ENCODE measurements around the gene PALM2AKAP2.

The PALM2AKAP2 gene

GRCh38 chr9:109779711-109780452, at the start of gene PALM2AKAP2:
Gene PALM2AKAP2, plus strand, starts transcription at chr9:109780198. Its CDS starts 291 bp downstream, at chr9:109780489.
- H3K27ac ChIP-seq (ENCODE audit: low read length), result no peak within 1 kb of the TSS
- DNase-seq (ENCODE audit: low read depth, low spot score), result peak; percentile 22
- WGBS (ENCODE audit: insufficient coverage, insufficient read length), result no CpG with 5 or more reads among the region's 85 CpGs
- H3K9me3 ChIP-seq (ENCODE audit: control insufficient read depth, insufficient read depth, low read length), result no peaks in the 10 kb centered on the region
- no peaks in the 10 kb centered on the region for H3K4me1 ChIP-seq (ENCODE audit: control insufficient read depth, insufficient read depth, low read length)
- no peaks in the 10 kb centered on the region for H3K36me3 ChIP-seq (ENCODE audit: control insufficient read depth, insufficient read depth, low read length)
- H3K4me3 ChIP-seq (ENCODE audit: low read length), result peak within 1 kb of the TSS; percentile 51; the same call in 1 of the 2 replicates
- no peaks in the 10 kb centered on the region; the same call in 1 of the 2 replicates for H3K27me3 ChIP-seq (ENCODE audit: control insufficient read depth, insufficient read depth, low read length)

DNA sequence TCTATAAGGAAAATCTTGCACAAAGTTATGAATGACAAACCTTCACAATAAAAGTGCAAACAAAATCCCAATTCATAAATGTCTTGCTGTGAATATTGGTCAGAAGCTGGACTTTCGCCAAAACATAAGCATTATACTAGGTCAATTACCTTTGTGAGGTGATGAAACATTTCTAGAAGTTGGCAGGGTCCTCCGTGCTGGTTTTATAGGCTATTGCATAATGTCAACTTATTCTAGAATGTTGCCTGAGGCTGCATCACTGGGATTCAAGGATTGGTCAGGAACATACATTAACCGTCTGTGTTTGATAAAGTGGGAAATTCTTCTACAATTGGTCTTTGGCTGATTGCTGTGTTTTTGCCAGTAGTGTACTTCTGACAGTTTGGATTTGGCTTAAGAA, 49.8 kb upstream of the PALM2AKAP2 start:
- no peak overlapping the region for H3K27ac ChIP-seq (ENCODE audit: low read length)
- no peaks in the 10 kb centered on the region for H3K36me3 ChIP-seq (ENCODE audit: control insufficient read depth, insufficient read depth, low read length)
- no peaks in the 10 kb centered on the region; the same call in 1 of the 2 replicates for H3K27me3 ChIP-seq (ENCODE audit: control insufficient read depth, insufficient read depth, low read length)
- WGBS (ENCODE audit: insufficient coverage, insufficient read length), result no CpG with 5 or more reads among the region's 3 CpGs
- no peaks in the 10 kb centered on the region for H3K4me1 ChIP-seq (ENCODE audit: control insufficient read depth, insufficient read depth, low read length)
- no peak for DNase-seq (ENCODE audit: low read depth, low spot score)
- H3K9me3 ChIP-seq (ENCODE audit: control insufficient read depth, insufficient read depth, low read length), result no peaks in the 10 kb centered on the region
- no peak overlapping the region for H3K4me3 ChIP-seq (ENCODE audit: low read length)

DNA sequence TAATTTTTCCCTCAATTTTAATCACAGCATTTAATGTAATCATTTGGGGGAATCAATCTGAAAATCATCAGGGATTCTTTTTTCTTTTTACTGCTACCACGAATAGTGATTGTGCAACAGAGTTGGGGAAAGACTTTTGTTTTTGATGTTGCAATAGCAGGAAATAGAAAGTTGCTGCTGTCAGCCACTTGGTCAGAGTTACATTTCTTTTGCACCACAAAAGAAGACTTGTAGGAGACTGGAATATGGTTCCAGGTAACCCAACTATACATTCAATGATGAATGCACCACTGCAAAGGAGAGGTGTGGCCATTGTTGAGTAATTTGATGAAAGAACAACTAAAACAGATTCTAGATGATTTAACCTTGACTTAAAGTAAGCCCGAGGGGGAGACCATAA, 46.3 kb upstream of the PALM2AKAP2 start:
- no peak overlapping the region for H3K4me3 ChIP-seq (ENCODE audit: low read length)

GRCh38 chr9:109734814-109735213, 45.2 kb upstream of the PALM2AKAP2 start:
- WGBS (ENCODE audit: insufficient coverage, insufficient read length), result no CpG with 5 or more reads among the region's 2 CpGs
- Histone ChIP-seq H3K27me3 (ENCODE audit: control insufficient read depth, insufficient read depth, low read length) (no peaks in the 10 kb centered on the region; the same call in 1 of the 2 replicates), H3K4me1 (ENCODE audit: control insufficient read depth, insufficient read depth, low read length) (no peaks in the 10 kb centered on the region), H3K9me3 (ENCODE audit: control insufficient read depth, insufficient read depth, low read length) (no peaks in the 10 kb centered on the region), H3K27ac (ENCODE audit: low read length) (no peak overlapping the region), H3K36me3 (ENCODE audit: control insufficient read depth, insufficient read depth, low read length) (no peaks in the 10 kb centered on the region), H3K4me3 (ENCODE audit: low read length) (no peak overlapping the region)
- DNase-seq (ENCODE audit: low read depth, low spot score), result no peak

More for the DNA sequence above, 46.3 kb upstream of the PALM2AKAP2 start:
- Histone ChIP-seq H3K27me3 (ENCODE audit: control insufficient read depth, insufficient read depth, low read length) (no peaks in the 10 kb centered on the region; the same call in 1 of the 2 replicates), H3K4me1 (ENCODE audit: control insufficient read depth, insufficient read depth, low read length) (no peaks in the 10 kb centered on the region), H3K36me3 (ENCODE audit: control insufficient read depth, insufficient read depth, low read length) (no peaks in the 10 kb centered on the region), H3K9me3 (ENCODE audit: control insufficient read depth, insufficient read depth, low read length) (no peaks in the 10 kb centered on the region), H3K27ac (ENCODE audit: low read length) (no peak overlapping the region)
- no CpG with 5 or more reads among the region's 2 CpGs for WGBS (ENCODE audit: insufficient coverage, insufficient read length)
- no peak for DNase-seq (ENCODE audit: low read depth, low spot score)

GRCh38 chr9:109735801-109736200, 44.2 kb upstream of the PALM2AKAP2 start:
- Histone ChIP-seq H3K4me1 (ENCODE audit: control insufficient read depth, insufficient read depth, low read length) (no peaks in the 10 kb centered on the region), H3K36me3 (ENCODE audit: control insufficient read depth, insufficient read depth, low read length) (no peaks in the 10 kb centered on the region), H3K27me3 (ENCODE audit: control insufficient read depth, insufficient read depth, low read length) (no peaks in the 10 kb centered on the region; the same call in 1 of the 2 replicates), H3K27ac (ENCODE audit: low read length) (no peak overlapping the region), H3K9me3 (ENCODE audit: control insufficient read depth, insufficient read depth, low read length) (no peaks in the 10 kb centered on the region), H3K4me3 (ENCODE audit: low read length) (no peak overlapping the region)
- no CpG with 5 or more reads among the region's 6 CpGs for WGBS (ENCODE audit: insufficient coverage, insufficient read length)
- DNase-seq (ENCODE audit: low read depth, low spot score), result no peak

- Histone ChIP-seq H3K9me3 (ENCODE audit: control insufficient read depth, insufficient read depth, low read length) (no peaks in the 10 kb centered on the region), H3K27me3 (ENCODE audit: control insufficient read depth, insufficient read depth, low read length) (no peaks in the 10 kb centered on the region; the same call in 1 of the 2 replicates), H3K4me1 (ENCODE audit: control insufficient read depth, insufficient read depth, low read length) (no peaks in the 10 kb centered on the region), H3K4me3 (ENCODE audit: low read length) (no peak overlapping the region), H3K27ac (ENCODE audit: low read length) (no peak overlapping the region), H3K36me3 (ENCODE audit: control insufficient read depth, insufficient read depth, low read length) (no peaks in the 10 kb centered on the region)
- DNase-seq (ENCODE audit: low read depth, low spot score), result no peak
- WGBS (ENCODE audit: insufficient coverage, insufficient read length), result no CpG with 5 or more reads among the region's 1 CpG
Measured at GRCh38 chr9:109737295-109737694, 42.7 kb upstream of the PALM2AKAP2 start.

DNA sequence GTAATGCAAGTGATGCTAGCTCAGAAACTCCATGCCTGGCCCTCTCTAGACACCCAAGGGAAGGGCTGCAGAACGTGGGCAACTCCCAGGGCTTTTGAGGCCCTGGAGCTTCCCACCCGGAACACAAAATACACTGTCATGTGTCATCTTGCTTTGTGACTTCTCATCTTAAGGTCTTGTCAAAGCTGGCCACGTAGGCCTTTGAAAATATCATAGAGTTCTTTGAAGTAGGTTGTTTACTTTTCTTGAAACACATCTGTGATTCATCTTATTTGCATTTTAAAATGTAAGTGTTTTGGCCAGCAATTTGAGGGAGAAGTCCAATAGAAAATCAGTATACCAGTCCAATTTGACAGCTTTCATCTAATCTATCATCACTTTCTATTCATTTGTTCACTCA, 40.2 kb upstream of the PALM2AKAP2 start:
- H3K9me3 ChIP-seq (ENCODE audit: control insufficient read depth, insufficient read depth, low read length), result no peaks in the 10 kb centered on the region
- H3K4me3 ChIP-seq (ENCODE audit: low read length), result no peak overlapping the region
- no peaks in the 10 kb centered on the region for H3K36me3 ChIP-seq (ENCODE audit: control insufficient read depth, insufficient read depth, low read length)
- DNase-seq (ENCODE audit: low read depth, low spot score), result no peak
- WGBS (ENCODE audit: insufficient coverage, insufficient read length), result no CpG with 5 or more reads among the region's 3 CpGs
- H3K4me1 ChIP-seq (ENCODE audit: control insufficient read depth, insufficient read depth, low read length), result peaks cover 3% of the 10 kb centered on the region; the same call in 1 of the 2 replicates
- no peak overlapping the region for H3K27ac ChIP-seq (ENCODE audit: low read length)
- H3K27me3 ChIP-seq (ENCODE audit: control insufficient read depth, insufficient read depth, low read length), result no peaks in the 10 kb centered on the region

DNA sequence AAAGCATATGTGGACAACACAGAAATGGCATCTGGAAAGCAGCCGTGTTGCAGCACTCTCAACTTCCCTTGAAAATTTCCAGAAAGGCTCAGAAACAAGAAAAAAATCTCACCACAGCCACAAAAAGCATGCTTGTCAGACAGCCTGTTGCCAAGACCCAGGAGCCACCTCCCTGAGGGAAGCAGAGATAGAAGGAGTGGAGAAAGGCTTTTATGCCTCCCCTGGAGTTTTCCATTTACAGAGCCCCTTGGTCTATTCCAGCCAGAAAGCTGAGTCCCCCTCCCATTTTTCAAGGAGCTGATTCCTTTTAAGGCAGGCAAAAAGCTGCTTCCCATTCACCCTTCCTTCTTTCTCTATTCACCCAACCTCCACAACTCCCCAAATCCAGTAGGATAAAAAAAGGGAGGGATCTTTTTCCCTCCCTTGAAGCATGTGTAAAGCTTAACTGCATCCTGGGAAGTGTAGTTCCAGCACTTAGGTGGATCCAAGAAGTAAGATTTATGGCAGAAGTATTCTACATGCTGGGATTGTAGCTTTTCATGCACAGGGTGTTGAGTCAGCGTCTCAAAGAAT, 37.1 kb upstream of the PALM2AKAP2 start:
- DNase-seq (ENCODE audit: low read depth, low spot score), result no peak
- H3K27me3 ChIP-seq (ENCODE audit: control insufficient read depth, insufficient read depth, low read length), result no peaks in the 10 kb centered on the region
- no CpG with 5 or more reads among the region's 2 CpGs for WGBS (ENCODE audit: insufficient coverage, insufficient read length)

GRCh38 chr9:109743696-109744095, 36.3 kb upstream of the PALM2AKAP2 start:
- Histone ChIP-seq H3K4me1 (ENCODE audit: control insufficient read depth, insufficient read depth, low read length) (peaks cover 3% of the 10 kb centered on the region; the same call in 1 of the 2 replicates), H3K27ac (ENCODE audit: low read length) (no peak overlapping the region), H3K36me3 (ENCODE audit: control insufficient read depth, insufficient read depth, low read length) (no peaks in the 10 kb centered on the region), H3K9me3 (ENCODE audit: control insufficient read depth, insufficient read depth, low read length) (no peaks in the 10 kb centered on the region), H3K27me3 (ENCODE audit: control insufficient read depth, insufficient read depth, low read length) (no peaks in the 10 kb centered on the region), H3K4me3 (ENCODE audit: low read length) (no peak overlapping the region)
- DNase-seq (ENCODE audit: low read depth, low spot score), result no peak
- WGBS (ENCODE audit: insufficient coverage, insufficient read length), result no CpG with 5 or more reads among the region's 2 CpGs

More for the DNA sequence above, 37.1 kb upstream of the PALM2AKAP2 start:
- no peak overlapping the region for H3K27ac ChIP-seq (ENCODE audit: low read length)
- no peaks in the 10 kb centered on the region for H3K9me3 ChIP-seq (ENCODE audit: control insufficient read depth, insufficient read depth, low read length)
- H3K36me3 ChIP-seq (ENCODE audit: control insufficient read depth, insufficient read depth, low read length), result no peaks in the 10 kb centered on the region
- peaks cover 3% of the 10 kb centered on the region; the same call in 1 of the 2 replicates for H3K4me1 ChIP-seq (ENCODE audit: control insufficient read depth, insufficient read depth, low read length)
- no peak overlapping the region for H3K4me3 ChIP-seq (ENCODE audit: low read length)

GRCh38 chr9:109745335-109746283, 34.4 kb upstream of the PALM2AKAP2 start:
- Histone ChIP-seq H3K4me1 (ENCODE audit: control insufficient read depth, insufficient read depth, low read length) (peaks cover 3% of the 10 kb centered on the region; the same call in 1 of the 2 replicates), H3K4me3 (ENCODE audit: low read length) (no peak overlapping the region), H3K27ac (ENCODE audit: low read length) (no peak overlapping the region), H3K9me3 (ENCODE audit: control insufficient read depth, insufficient read depth, low read length) (no peaks in the 10 kb centered on the region), H3K27me3 (ENCODE audit: control insufficient read depth, insufficient read depth, low read length) (no peaks in the 10 kb centered on the region), H3K36me3 (ENCODE audit: control insufficient read depth, insufficient read depth, low read length) (no peaks in the 10 kb centered on the region)
- no peak for DNase-seq (ENCODE audit: low read depth, low spot score)
- WGBS (ENCODE audit: insufficient coverage, insufficient read length), result no CpG with 5 or more reads among the region's 11 CpGs
